ENCODE measurements around the gene TAF9B.
"Not testable (repeated sequence)": the region's sequence is repeated elsewhere in the genome, so short reads cannot be mapped to it uniquely, and the experiment has no call there.

TAF9B gene

GRCh38 chrX:78116766-78117165 lies 22.7 kb downstream of the TAF9B start:
- no peak for DNase-seq (ENCODE audit: low read depth in 3 of 3, low spot score in 1 of 3)

GRCh38 chrX:78116365-78116764 lies 23.1 kb downstream of the TAF9B start:
- DNase-seq (ENCODE audit: low read depth in 3 of 3, low spot score in 1 of 3): no peak

GRCh38 chrX:78111140-78111931 lies 28.1 kb downstream of the TAF9B start:
- no peak for DNase-seq (ENCODE audit: low read depth in 3 of 3, low spot score in 1 of 3)

- DNase-seq (ENCODE audit: low read depth in 3 of 3, low spot score in 1 of 3): no peak
Observed at GRCh38 chrX:78109458-78109857, 30.0 kb downstream of the TAF9B start.

GRCh38 chrX:78106651-78106986 lies 32.8 kb downstream of the TAF9B start:
- no peak for DNase-seq (ENCODE audit: low read depth in 3 of 3, low spot score in 1 of 3)

- no peak for DNase-seq (ENCODE audit: low read depth in 3 of 3, low spot score in 1 of 3)
Observed at GRCh38 chrX:78105944-78106650, 33.4 kb downstream of the TAF9B start.

- no peak for DNase-seq (ENCODE audit: low read depth in 3 of 3, low spot score in 1 of 3)
Observed at GRCh38 chrX:78104447-78105176, 34.8 kb downstream of the TAF9B start.

- peak; percentile 78 to 84 (median 81) for DNase-seq (ENCODE audit: low read depth in 3 of 3, low spot score in 1 of 3)
Observed at GRCh38 chrX:78103623-78104446, 35.6 kb downstream of the TAF9B start, which contains the start of gene PGK1. Gene PGK1, plus strand, starts transcription at chrX:78104248. Its CDS starts 93 bp downstream, at chrX:78104341.

GRCh38 chrX:78103001-78103622 lies 36.3 kb downstream of the TAF9B start:
- no peak for DNase-seq (ENCODE audit: low read depth in 3 of 3, low spot score in 1 of 3)

- DNase-seq (ENCODE audit: low read depth in 3 of 3, low spot score in 1 of 3): no peak
Observed at GRCh38 chrX:78102091-78102490, 37.4 kb downstream of the TAF9B start.

GRCh38 chrX:78098108-78098507 lies 41.3 kb downstream of the TAF9B start:
- no peak for DNase-seq (ENCODE audit: low read depth in 3 of 3, low spot score in 1 of 3)

GRCh38 chrX:78092296-78092695 lies 47.2 kb downstream of the TAF9B start:
- DNase-seq (ENCODE audit: low read depth in 3 of 3, low spot score in 1 of 3): no peak

GRCh38 chrX:78081413-78081812 lies 58.0 kb downstream of the TAF9B start:
- not testable (repeated sequence) for DNase-seq (ENCODE audit: low read depth in 3 of 3, low spot score in 1 of 3)
